Type B pancreatic cell (in vitro differentiated cells): ENCODE results near the gene ISOC2. TPM values are rescaled to one million over a fixed set of nuclear protein-coding genes. Genes with fewer than 3 reads are reported as not detected.
A peak's percentile ranks its signal among the peaks of the same experiment; 100 is the strongest.

Source experiments
- DNase-seq: peaks from one replicate; pipeline ENCODE4 v3.0.0; 2021; ENCODE audit warnings: mixed read lengths; ENCODE audit not compliant: unreplicated experiment; ENCODE audit errors: extremely low spot score
- H3K27ac Mint-ChIP-seq: 2 replicates; pipeline ENCODE4 v1.8.0; 2021; ENCODE audit warnings: mild to moderate bottlenecking, mixed read lengths
- H3K27me3 Mint-ChIP-seq: 2 replicates; pipeline ENCODE4 v1.8.0; 2021; ENCODE audit warnings: mixed read lengths
- H3K36me3 Mint-ChIP-seq: 2 replicates; pipeline ENCODE4 v1.8.0; 2021; ENCODE audit warnings: mixed read lengths
- H3K4me1 Mint-ChIP-seq: one replicate; pipeline ENCODE4 v1.8.0; 2021; ENCODE audit warnings: mixed read lengths; ENCODE audit not compliant: unreplicated experiment
- H3K4me3 Mint-ChIP-seq: 2 replicates; pipeline ENCODE4 v1.8.0; 2021; ENCODE audit warnings: mild to moderate bottlenecking, mixed read lengths
- H3K9me3 Mint-ChIP-seq: 2 replicates; pipeline ENCODE4 v1.8.0; 2021; ENCODE audit warnings: mixed read lengths
- CTCF ChIP-seq: fragments of 200-600 bp; sonication (generic); conservative IDR thresholded peaks from 2 replicates; pipeline ENCODE4 v1.5.0; 2021; ENCODE audit warnings: antibody characterized with exemption, mild to moderate bottlenecking
- total RNA-seq: library from RNA; stranded (reverse); gene quantifications from 2 replicates; pipeline ENCODE4 v1.2.1, GENCODE V29; 2021; ENCODE audit warnings: low replicate concordance

Gene ISOC2
- total RNA-seq, 1 donor from 2014 or later = 47.5 TPM

GRCh38 chr19:55495646-55496349 lies 34.4 kb upstream of the ISOC2 start:
- Mint-ChIP-seq H3K27ac (peak overlapping the region; percentile 79), H3K9me3 (no peaks in the 10 kb centered on the region), H3K4me3 (peak overlapping the region; percentile 28), H3K4me1 (peaks cover 12% of the 10 kb centered on the region), H3K36me3 (no peaks in the 10 kb centered on the region), H3K27me3 (peaks cover 10% of the 10 kb centered on the region)
- DNase-seq = no peak
- no peak for TF ChIP-seq CTCF

- H3K27ac Mint-ChIP-seq = no peak overlapping the region
- no peak for DNase-seq
Measured at GRCh38 chr19:55494172-55494761, 32.8 kb upstream of the ISOC2 start.

GRCh38 chr19:55493645-55494171 lies 32.3 kb upstream of the ISOC2 start:
- no peaks in the 10 kb centered on the region for H3K36me3 Mint-ChIP-seq
- no peak overlapping the region for H3K27ac Mint-ChIP-seq
- no peaks in the 10 kb centered on the region for H3K9me3 Mint-ChIP-seq
- no peak overlapping the region for H3K4me3 Mint-ChIP-seq
- TF ChIP-seq CTCF = no peak
- H3K4me1 Mint-ChIP-seq = peaks cover 12% of the 10 kb centered on the region
- peaks cover 7% of the 10 kb centered on the region for H3K27me3 Mint-ChIP-seq
- no peak for DNase-seq

More at GRCh38 chr19:55494172-55494761, 32.8 kb upstream of the ISOC2 start:
- Mint-ChIP-seq H3K36me3 (no peaks in the 10 kb centered on the region), H3K9me3 (no peaks in the 10 kb centered on the region), H3K4me3 (no peak overlapping the region), H3K4me1 (peaks cover 12% of the 10 kb centered on the region), H3K27me3 (peaks cover 10% of the 10 kb centered on the region)
- TF ChIP-seq CTCF = no peak

- Mint-ChIP-seq H3K9me3 (no peaks in the 10 kb centered on the region), H3K27ac (no peak overlapping the region), H3K4me1 (peaks cover 12% of the 10 kb centered on the region)
Measured at GRCh38 chr19:55493052-55493644, 31.7 kb upstream of the ISOC2 start.

More at GRCh38 chr19:55493052-55493644, 31.7 kb upstream of the ISOC2 start:
- H3K4me3 Mint-ChIP-seq = no peak overlapping the region
- DNase-seq = no peak
- H3K36me3 Mint-ChIP-seq = no peaks in the 10 kb centered on the region
- no peak for TF ChIP-seq CTCF
- H3K27me3 Mint-ChIP-seq = peaks cover 6% of the 10 kb centered on the region
